HG03342 (cell line): ENCODE measurements around the gene HIP1R.
"Not testable (repeated sequence)": the region's sequence is repeated elsewhere in the genome, so short reads cannot be mapped to it uniquely, and the experiment has no call there.

Experiments used
- ATAC-seq: cut with Tn5 transposase; IDR thresholded peaks from one replicate; pipeline ENCODE4 v1.9.1; 2021; ENCODE audit warnings: mild to moderate bottlenecking, moderate library complexity; ENCODE audit not compliant: unreplicated experiment

HIP1R gene

GRCh38 chr12:122893208-122894153, 58.2 kb downstream of the HIP1R start:
- ATAC-seq = no peak

- no peak for ATAC-seq
These were observed 59.2 kb downstream of the HIP1R start for GRCh38 chr12:122894193-122895121.

DNA sequence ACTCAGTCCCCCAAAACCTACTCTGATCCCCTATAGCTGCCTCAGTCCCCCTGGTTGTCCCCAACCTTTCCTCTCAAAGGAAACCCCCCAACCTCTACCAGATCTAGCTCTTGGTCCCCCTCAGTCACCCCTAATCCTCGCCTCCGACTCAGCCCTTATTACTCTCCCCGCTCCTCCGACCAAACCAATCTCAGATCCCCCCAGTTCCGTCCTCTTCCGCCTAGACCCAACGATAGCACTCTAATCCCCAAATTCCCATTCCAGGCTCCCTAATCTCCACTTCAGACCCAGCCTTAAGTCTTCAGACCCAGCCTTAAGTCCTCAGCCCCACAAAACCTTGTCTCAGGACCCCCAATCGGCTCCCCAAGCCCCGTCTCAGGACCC, 60.1 kb downstream of the HIP1R start:
- ATAC-seq = no peak

- peak; percentile 55 for ATAC-seq
These were observed 60.7 kb downstream of the HIP1R start, which contains the start of gene VPS37B for GRCh38 chr12:122895704-122896636. Gene VPS37B (minus strand): TSS chr12:122896124. CDS start chr12:122896062, 62 bp downstream.

- no peak for ATAC-seq
These were observed 61.4 kb downstream of the HIP1R start for GRCh38 chr12:122896662-122897061.

DNA sequence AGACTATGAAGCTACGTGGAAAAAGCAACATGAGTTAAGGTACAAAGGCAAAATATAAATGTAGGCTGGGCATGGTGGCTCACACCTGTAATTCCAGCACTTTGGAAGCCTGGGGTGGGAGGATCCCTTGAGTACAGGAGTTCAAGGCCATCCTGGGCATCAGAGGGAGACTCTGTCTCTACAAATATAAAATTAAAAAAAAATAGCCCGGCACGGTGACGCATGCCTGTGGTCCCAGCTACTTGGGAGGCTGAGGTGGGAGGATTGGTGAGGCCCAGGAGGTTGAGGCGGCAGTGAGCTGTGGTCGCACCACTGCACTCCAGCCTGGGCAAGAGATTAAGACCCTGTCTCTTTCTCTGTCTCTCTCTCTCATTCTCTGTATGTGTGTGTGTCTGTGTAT, 64.6 kb downstream of the HIP1R start:
- ATAC-seq = no peak

DNA sequence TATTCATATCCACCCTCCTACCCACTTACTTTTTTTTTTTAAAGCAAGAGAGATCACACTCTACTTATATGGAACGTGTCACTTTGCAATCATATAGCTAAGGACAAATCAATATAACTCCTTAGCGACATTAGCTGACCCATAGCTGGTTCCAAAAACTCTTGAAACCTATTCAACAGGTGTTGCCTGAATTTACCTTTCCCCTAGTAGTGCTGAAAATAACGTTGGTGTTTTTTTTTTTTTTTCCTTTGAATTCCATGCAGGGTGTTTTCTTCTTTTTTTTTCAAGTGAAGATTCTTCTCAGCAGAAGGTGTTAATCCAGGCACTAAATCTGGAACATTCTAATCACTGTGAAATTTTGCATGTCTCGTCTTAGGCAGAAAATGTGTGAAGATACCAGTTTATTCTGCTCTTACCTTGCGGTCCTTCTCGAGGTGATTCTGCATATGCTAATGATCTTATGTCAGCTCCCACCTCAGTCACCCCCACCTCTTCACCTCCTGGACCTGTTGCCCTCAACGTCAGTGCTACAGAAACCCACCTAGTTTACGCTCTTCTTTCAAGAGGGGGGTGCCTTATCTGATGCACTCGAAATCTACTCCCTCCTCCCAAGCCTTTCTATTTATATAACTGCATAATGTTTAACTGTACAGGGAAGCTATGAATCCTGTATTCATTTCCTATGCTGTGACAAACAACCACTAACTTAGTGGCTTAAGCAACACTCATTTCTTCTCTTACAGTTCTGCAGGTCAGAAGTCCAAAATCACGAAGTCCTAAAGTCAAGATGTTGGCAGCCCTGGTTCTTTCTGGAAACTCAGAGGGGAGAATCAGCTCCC, 67.8 kb downstream of the HIP1R start:
- no peak for ATAC-seq

DNA sequence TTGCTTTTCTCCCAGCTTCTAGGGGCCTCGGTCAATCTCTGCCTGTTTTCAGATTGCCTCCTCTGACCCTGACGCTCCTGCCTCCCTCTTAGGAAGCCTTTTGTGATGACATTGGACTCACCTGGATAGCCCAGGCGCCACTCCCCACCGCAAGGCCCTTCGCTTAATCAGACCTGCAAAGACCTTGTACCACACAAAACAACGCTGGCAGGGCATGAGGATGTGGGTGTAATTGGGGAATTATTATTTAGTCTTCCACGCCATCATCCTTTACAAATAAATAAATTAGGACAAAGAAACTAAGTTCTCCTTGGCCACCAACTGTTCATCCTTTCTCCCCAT, 68.4 kb downstream of the HIP1R start:
- no peak for ATAC-seq

DNA sequence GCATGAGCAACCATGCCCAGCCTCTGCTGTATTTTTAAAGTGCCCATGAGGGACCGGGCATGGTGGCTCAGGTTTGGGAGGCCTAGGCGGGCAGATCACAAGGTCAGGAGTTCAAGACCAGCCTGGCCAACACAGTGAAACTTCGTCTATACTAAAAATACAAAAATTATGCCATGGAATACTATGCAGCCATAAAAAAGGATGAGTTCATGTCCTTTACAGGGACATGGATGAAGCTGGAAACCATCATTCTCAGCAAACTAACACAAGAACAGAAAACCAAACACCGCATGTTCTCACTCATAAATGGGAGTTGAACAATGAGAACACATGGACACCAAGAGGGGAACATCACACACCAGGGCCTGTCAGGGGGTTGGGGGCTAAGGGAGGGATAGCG, 70.0 kb downstream of the HIP1R start:
- not testable (repeated sequence) for ATAC-seq

DNA sequence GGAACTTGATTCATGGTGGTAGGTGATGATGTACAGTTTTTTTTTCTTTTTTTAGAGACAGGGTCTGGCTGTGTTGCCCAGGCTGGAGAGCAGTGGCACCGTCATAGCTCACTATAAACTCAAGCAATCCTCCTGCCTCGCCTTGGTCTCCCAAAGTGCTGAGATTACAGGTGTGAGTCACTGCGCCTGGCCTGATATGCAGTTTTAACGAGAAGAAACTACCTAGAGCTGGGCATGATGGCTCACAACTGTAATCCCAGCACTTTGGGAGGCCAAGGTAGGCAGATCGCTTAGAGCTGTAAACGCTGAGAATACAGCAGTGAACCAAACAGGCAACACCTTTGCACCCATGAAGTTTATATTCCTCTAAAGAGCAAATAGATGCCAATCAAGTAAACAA, 73.7 kb downstream of the HIP1R start:
- ATAC-seq = no peak

DNA sequence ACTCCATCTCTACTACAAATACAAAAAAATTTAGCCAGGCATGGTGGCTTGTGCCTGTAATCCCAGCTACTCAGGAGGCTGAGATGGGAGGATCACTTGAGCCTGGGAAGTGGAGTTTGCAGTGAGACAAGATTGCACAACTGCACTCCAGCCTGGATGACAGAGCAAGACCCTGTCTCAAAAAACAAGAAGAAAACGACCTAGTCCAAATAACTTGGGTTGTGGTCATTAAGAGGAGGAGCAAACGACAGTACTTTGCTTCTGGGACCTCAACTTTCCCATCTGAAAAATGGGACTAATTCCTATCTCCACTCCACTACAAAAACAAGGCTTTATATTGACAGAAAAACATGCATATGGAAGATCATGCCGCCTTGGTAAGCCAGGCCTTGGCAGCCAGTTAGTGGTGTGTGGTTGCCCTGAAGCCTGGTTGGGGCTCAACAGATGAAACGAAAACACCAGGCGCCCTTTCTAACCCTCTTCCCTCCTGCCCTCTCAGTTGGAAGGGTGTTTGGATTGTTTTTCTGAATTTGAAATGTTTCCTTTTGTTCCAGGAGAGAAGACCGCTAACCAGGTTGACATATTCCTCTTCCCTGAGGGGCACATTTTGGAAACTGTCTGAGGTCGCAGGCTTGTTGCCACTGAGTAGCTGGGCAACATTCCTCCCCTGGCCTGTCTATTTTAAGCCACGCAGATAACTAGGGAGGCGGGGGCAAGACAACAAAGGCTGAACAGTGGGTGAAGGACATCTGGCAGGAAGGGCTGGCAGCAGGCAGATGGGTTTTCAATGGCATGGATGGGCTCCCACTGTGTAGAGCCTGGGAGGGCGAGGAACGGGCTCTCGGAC, 74.4 kb downstream of the HIP1R start:
- no peak for ATAC-seq
